HG02870 (cell line): Measurements from ENCODE around the gene ENTPD8.
A peak's percentile ranks its signal among the peaks of the same experiment; 100 is the strongest.
"Not testable (repeated sequence)": the region's sequence is repeated elsewhere in the genome, so short reads cannot be mapped to it uniquely, and the experiment has no call there.

Experiments
- ATAC-seq: cut with Tn5 transposase; IDR thresholded peaks from one replicate; pipeline ENCODE4 v1.9.1; 2021; ENCODE audit warnings: mild to moderate bottlenecking, moderate library complexity; ENCODE audit not compliant: unreplicated experiment

ENTPD8 gene

GRCh38 chr9:137459601-137460362 is 18.6 kb upstream of the ENTPD8 start:
- no peak for ATAC-seq

DNA sequence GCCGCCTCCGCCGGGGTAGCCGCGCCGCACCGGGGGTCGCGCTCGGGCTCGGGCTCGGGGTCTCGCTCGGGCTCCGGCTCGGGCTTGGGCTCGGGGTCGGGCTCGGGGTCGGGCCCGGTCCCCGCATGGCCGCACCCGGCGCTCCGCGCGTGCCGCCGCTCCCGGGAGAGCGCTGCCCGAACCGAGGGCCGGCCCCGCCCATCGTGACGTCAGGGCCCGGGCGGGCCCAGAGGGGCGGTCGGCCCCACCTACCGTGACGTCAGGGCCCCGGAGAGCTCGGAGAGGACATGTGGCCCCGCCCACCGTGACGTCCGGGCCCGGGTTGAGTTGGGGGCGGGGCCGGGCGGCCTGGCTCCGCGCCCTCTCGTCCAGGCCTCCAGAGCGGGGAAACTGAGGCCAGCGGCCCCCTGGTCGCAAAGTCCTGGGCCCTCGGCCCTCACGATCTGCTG is 18.0 kb upstream of the ENTPD8 start, which contains the start of gene NSMF:
TSS of gene NSMF (minus strand) at position 183 of the 449 bp plus-strand sequence. CDS start 232 bp downstream, outside the sequence.
- peak; percentile 73 for ATAC-seq

- ATAC-seq = peak; percentile 2
Observed at GRCh38 chr9:137458194-137459151, 17.3 kb upstream of the ENTPD8 start.

GRCh38 chr9:137457406-137458193 is 16.4 kb upstream of the ENTPD8 start:
- ATAC-seq = no peak

DNA sequence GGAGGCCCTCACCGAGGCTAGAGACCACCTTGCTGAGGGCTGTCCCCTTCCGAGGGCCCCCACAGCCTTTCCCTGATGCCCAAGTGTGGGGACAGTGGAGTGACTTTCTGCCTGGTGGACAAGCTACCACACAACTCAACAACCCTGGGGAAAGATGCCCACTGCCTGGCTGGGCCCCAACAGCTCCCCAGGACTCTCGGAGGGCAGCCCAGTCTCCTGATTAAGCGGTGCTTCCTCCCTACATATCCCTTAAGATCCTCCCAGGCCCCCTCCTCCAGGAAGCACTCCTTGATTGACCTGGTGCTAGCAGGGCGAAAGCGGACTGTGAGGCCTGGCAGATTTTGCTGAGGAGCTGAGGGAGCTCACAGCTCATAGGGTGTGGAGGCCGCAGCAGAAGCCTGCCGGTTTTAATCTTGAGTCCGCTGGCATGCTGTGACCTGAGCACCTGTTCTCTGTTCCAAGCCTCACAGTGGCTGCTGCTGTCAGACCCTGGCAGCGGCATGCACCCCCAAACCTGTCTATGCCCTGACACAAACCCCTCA is 15.8 kb upstream of the ENTPD8 start:
- ATAC-seq = no peak

DNA sequence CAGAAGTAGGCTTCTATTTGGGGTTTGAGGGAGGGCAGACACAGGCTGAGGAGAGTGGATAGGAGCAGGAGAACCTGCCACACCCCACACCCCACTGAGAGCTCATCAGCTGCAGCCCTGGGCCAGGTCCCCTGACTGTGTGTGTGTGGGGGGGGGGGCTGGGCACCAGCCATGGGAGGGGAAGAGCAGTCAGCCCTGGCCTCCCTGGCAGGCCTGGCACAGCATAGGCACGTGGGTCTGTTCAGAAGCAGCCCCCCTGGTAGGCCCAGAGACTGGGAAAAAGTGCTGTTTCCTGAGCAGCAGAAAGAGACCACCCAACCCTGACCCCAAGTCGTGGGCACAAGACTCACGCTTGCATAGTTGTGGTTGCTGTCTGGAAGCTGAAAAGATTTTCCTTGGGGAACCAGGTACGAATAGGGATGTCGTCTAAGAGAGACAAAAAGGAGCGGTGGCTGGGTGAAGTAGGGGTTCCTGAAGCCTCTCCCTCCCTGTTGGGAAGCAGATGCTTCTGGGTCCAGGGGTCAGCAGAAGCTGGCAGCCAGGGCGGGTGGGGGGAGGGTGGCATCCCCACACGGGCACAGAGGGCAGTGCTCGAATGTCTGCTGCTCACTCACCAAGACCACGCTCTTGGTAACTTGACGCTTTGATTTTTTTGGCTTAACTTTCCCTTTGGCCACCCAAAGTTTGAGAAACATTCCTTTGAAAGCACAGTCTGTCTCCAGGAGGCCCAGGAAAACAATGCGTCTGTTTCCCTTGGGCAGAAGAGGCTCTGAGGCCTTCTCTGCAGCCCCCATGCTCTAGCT is 15.1 kb upstream of the ENTPD8 start:
- no peak for ATAC-seq

DNA sequence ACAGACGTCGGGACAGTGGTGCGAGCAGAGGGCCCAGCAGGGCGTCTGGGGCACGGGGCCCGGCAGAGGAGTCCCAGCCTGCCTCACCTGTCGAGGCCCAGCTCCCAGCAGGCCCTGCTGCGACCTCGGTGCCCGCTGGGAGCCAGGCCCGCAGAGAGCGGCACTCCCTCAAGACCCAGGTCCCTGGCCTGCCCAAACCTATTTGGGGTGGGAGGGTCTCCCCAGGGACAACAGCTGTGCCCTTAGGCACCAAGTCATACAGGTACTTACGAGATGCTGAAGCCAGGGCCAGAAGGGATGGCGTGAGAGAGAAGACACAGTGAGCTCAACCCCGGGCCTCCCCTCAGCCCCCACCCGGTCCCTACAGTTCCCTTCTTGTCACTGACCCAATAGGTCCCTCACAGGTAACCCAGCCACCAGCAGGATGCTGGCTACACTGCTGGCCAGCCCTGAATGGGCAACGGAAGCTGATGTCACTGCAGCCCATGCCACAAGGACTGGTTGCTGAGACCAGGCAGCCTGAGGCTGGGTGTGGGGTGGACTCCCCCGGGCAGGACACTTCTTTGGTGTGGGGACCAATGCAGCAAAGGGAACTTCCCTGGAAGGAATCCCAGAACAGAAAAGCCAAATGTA is 14.3 kb upstream of the ENTPD8 start:
- ATAC-seq = no peak

GRCh38 chr9:137454597-137455358 is 13.6 kb upstream of the ENTPD8 start:
- ATAC-seq = no peak

DNA sequence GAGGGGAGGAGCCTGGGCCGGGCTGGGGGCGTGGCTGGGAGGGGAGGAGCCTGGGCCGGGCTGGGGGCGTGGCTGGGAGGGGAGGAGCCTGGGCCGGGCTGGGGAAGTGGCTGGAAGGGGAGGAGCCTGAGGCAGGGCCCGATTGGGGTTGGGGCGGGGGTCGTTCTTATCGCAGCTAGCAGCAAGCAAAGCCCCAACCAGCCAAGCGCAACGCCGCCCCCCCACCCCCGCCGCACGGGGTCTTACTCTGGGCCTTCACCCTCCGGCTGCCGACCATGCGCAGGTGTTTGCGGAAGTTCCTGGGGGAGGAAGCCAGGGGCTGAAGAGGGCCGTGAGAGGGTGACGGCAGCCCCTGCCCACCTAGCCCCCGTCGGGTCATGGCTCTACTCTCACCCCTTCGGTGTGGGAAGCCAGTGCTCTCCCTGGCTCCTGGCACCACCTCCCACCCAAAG is 13.0 kb upstream of the ENTPD8 start:
- ATAC-seq = no peak

DNA sequence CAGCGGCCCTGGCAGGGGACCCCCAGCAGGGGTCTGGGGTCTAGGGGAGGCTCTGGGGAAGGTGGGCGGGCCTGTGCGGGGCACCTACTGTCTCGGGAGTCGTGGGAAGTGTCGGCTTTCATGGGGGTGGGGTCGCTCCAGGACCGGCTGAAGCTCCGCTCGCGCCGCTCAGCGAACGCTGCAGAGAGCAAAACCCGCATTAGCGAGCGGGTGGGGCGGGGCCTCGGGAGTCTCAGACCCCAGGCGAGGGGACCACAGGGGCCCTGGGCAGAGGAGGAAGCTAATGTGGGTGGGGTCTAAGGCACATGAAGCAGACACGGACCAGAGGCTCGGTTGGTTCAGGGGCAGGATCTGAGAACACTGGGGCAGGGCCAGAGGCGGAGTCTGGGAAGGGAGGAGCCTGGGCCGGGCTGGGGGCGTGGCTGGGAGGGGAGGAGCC is 12.5 kb upstream of the ENTPD8 start:
- no peak for ATAC-seq

GRCh38 chr9:137452761-137453642 is 11.8 kb upstream of the ENTPD8 start:
- ATAC-seq = no peak

DNA sequence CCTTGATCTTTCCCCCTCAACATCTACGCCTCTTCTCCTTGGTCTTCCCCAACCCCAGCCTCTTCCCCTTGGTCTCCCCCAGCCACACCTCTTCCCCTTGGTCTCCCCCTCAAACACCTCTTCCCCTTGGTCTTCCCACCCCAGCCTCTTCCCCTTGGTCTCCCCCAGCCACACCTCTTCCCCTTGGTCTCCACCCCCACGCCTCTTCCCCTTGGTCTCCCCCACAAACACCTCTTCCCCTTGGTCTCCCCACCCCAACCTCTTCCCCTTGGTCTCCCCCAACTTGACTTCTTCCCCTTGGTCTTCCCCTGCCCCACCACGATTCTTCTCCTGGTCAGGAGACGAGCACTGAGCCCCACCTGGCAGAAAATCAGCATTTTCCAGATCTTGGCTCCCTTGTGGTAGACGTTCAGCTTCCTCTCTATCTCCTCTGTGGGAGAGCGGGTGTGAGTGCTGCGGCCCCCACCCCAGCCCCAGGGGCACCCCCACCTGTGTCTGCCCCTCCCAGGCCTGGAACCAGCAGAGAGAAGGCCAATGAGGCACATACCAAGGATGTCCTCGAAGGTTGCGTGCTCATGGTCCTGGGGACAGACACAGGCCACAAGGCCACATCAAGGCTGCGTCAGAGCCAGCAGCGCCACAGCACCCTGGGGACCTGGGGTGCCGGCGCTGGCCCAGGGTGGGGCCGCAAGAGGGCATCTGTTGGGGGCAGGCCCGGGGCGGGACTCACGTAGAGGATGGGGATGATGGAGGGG is 11.0 kb upstream of the ENTPD8 start:
- no peak for ATAC-seq

DNA sequence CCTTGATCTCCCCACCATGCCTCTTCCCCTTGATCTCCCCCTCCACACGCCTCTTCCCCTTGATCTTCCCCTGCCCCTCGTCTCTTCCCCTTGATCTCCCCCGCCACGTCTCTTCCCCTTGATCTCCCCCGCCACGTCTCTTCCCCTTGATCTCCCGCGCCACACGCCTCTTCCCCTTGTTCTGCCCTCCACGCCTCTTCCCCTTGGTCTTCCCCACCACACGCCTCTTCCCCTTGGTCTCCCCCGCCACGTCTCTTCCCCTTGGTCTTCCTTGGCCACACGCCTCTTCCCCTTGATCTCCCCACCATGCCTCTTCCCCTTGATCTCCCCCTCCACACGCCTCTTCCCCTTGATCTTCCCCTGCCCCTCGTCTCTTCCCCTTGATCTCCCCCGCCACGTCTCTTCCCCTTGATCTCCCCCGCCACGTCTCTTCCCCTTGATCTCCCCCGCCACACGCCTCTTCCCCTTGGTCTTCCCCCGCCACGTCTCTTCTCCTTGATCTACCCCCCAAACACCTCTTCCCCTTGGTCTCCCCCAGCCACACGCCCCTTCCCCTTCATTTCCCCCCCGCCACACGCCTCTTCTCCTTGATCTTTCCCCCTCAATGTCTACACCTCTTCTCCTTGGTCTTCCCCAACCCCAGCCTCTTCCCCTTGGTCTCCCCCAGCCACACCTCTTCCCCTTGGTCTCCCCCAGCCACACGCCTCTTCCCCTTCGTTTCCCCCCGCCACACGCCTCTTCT is 10.3 kb upstream of the ENTPD8 start:
- not testable (repeated sequence) for ATAC-seq

GRCh38 chr9:137450539-137451222 is 9.5 kb upstream of the ENTPD8 start:
- ATAC-seq = not testable (repeated sequence)

- ATAC-seq = no peak
Observed at GRCh38 chr9:137449931-137450538, 8.9 kb upstream of the ENTPD8 start.
